Common myeloid progenitor, CD34-positive (primary cell): ENCODE measurements around the gene CBX3.

Experiments
- CTCF ChIA-PET: fragments of 350-600 bp; sonication (Branson Sonifier 250); formaldehyde crosslinking; loops from one replicate; lab custom pipeline; 2021; ENCODE audit warnings: antibody characterized with exemption; lab: Charles Lee
- POLR2A ChIA-PET: fragments of 350-600 bp; sonication (Branson Sonifier 250); formaldehyde crosslinking; loops from one replicate; lab custom pipeline; 2021; ENCODE audit warnings: antibody characterized with exemption; lab: Charles Lee
- DNase-seq, 3 donors: peaks; one replicate each; pipeline versions ENCODE4 v3.0.0 to v3.0.0-alpha.2; 2013
- H3K27ac ChIP-seq, 2 experiments: 1 replicate in 1 of 2; 2 replicates in 1 of 2; pipeline ENCODE4 v1.7.0; 2013; ENCODE audit warnings: inconsistent platforms in 2 of 2, low read length in 2 of 2, mild to moderate bottlenecking in 2 of 2, low read depth in 1 of 2, moderate library complexity in 1 of 2; ENCODE audit not compliant: severe bottlenecking in 2 of 2, insufficient read depth in 1 of 2, poor library complexity in 1 of 2
- H3K27me3 ChIP-seq, 5 experiments: replicated peaks in 2 of 5; 1 replicate in 3 of 5; 2 replicates in 2 of 5; pipeline versions ENCODE4 v1.6.1 to v1.7.0; 2013; ENCODE audit warnings: low read length in 4 of 5, mild to moderate bottlenecking in 2 of 5, moderate library complexity in 2 of 5, inconsistent platforms in 1 of 5; ENCODE audit not compliant: insufficient read depth in 5 of 5, control insufficient read depth in 4 of 5
- H3K36me3 ChIP-seq, 4 experiments: 1 replicate in 2 of 4; 2 replicates in 2 of 4; pipeline versions ENCODE4 v1.6.1 to v1.7.0; 2013; ENCODE audit warnings: low read length in 3 of 4, control low read depth in 1 of 4, mild to moderate bottlenecking in 1 of 4; ENCODE audit not compliant: control insufficient read depth in 4 of 4, insufficient read depth in 4 of 4
- H3K4me1 ChIP-seq, 4 experiments: 1 replicate in 3 of 4; 2 replicates in 1 of 4; pipeline versions ENCODE4 v1.6.1 to v1.7.1; 2013; ENCODE audit warnings: low read length in 3 of 4, mild to moderate bottlenecking in 3 of 4, control low read depth in 1 of 4, inconsistent platforms in 1 of 4, moderate library complexity in 1 of 4; ENCODE audit not compliant: control insufficient read depth in 4 of 4, insufficient read depth in 4 of 4; ENCODE audit errors: control extremely low read depth in 1 of 4
- H3K4me3 ChIP-seq, 7 experiments: 1 replicate in 4 of 7; 2 replicates in 3 of 7; pipeline versions ENCODE4 v1.5.1 to v1.7.0; 2013; ENCODE audit warnings: mild to moderate bottlenecking in 7 of 7, low read length in 6 of 7, moderate library complexity in 6 of 7, inconsistent platforms in 2 of 7, low read depth in 2 of 7, control low read depth in 1 of 7; ENCODE audit not compliant: insufficient read depth in 4 of 7, control insufficient read depth in 1 of 7; ENCODE audit errors: extremely low read depth in 1 of 7
- H3K9me3 ChIP-seq, 5 experiments: 1 replicate in 4 of 5; 2 replicates in 1 of 5; pipeline versions ENCODE4 v1.6.1 to v1.7.1; 2013; ENCODE audit warnings: low read length in 4 of 5, mild to moderate bottlenecking in 2 of 5, inconsistent platforms in 1 of 5, low read depth in 1 of 5, moderate library complexity in 1 of 5; ENCODE audit not compliant: control insufficient read depth in 4 of 5, insufficient read depth in 2 of 5; ENCODE audit errors: control extremely low read depth in 1 of 5
- WGBS: methylation state at CpG from one replicate; pipeline ENCODE4 v1.1.5; 2013; ENCODE audit not compliant: insufficient coverage; 5-methylcytosine and 5-hydroxymethylcytosine counted together

Gene CBX3

DNA sequence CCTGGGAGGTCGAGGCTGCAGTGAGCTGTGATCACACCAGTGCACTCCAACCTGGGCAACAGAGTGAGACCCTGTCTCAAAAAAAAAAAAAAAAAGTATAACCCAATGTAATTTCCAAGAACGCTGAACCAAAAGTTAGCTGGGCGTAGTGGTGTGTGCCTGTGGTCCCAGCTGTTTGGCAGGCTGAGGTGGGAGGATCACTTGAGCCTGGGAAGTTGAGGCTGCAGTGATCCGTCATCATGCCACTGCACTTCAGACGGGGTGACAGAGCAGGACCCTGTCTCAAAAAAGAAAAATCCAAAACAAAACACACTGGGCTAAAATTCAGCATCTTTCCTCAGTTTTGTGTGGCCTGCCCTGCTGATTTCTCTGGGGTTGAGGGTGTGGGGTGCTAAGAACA is 22.1 kb upstream of the CBX3 start:
- ChIA-PET CTCF (interaction anchor here (0.8 to 1.4 kb wide), 4 partner anchors 9 to 21 kb away, joined by 3 to 5 read pairs (median 4); no protein-coding TSS in a partner anchor), POLR2A (interaction anchor here (0.9 kb wide), 1 partner anchor 23 kb away, joined by 3 read pairs; no protein-coding TSS in a partner anchor)
- Histone ChIP-seq H3K27ac (no peak overlapping the region), H3K4me3 (no peak overlapping the region), H3K9me3 (no peaks in the 10 kb centered on the region), H3K4me1 (peaks cover 0 to 1% (median 0%) of the 10 kb centered on the region in 4 experiments), H3K27me3 (no peaks in the 10 kb centered on the region), H3K36me3 (peaks cover 0 to 15% (median 2%) of the 10 kb centered on the region in 4 experiments)
- 92% methylated on average over 4 of the region's 5 CpGs for WGBS
- DNase-seq = no peak

GRCh38 chr7:26179826-26180497 is 21.6 kb upstream of the CBX3 start:
- no peak for DNase-seq
- H3K36me3 ChIP-seq = peaks cover 0 to 17% (median 1%) of the 10 kb centered on the region in 4 experiments
- WGBS = 93% methylated on average over 6 of the region's 8 CpGs
- no peaks in the 10 kb centered on the region for H3K27me3 ChIP-seq
- H3K4me3 ChIP-seq = no peak overlapping the region
- CTCF ChIA-PET = interaction anchor here (0.7 to 1.7 kb wide), 10 partner anchors 9 to 287 kb away, joined by 3 to 11 read pairs (median 4); partner anchors contain the start of gene NFE2L3
- POLR2A ChIA-PET = interaction anchor here (0.9 to 1.3 kb wide), 2 partner anchors 9 to 23 kb away, joined by 3 read pairs; no protein-coding TSS in a partner anchor
- H3K27ac ChIP-seq = peak overlapping the region in 1 of 2 experiments; percentile 65
- no peaks in the 10 kb centered on the region for H3K9me3 ChIP-seq
- H3K4me1 ChIP-seq = peaks cover 0 to 1% (median 0%) of the 10 kb centered on the region in 4 experiments

DNA sequence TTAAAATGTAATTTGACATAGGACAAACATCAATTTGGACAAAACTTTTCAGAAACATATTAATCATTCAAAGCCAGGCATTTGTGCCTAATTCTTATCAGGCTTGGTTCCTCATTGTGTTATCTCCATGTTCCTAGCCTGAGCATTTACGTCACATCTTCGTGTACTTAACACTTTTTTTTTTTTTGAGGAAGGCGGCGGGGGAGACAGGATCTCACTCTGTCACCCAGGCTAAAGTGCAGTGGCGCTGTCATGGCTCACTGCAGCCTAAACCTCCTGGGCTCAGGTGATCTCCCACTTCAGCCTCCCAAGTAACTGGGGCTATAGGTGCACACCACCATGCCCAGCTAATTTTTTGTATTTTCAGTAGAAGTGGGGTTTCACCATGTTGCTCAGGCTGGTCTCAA is 20.8 kb upstream of the CBX3 start:
- H3K4me3 ChIP-seq = no peak overlapping the region
- H3K27ac ChIP-seq = peak overlapping the region in 1 of 2 experiments; percentile 65
- ChIA-PET POLR2A (interaction anchor here (1.3 kb wide), 1 partner anchor 8 kb away, joined by 3 read pairs; no protein-coding TSS in a partner anchor), CTCF (interaction anchor here (0.7 to 1.7 kb wide), 8 partner anchors 11 to 288 kb away, joined by 3 to 11 read pairs (median 4); partner anchors contain the start of gene NFE2L3)
- peaks cover 0 to 22% (median 1%) of the 10 kb centered on the region in 4 experiments for H3K36me3 ChIP-seq
- H3K9me3 ChIP-seq = no peaks in the 10 kb centered on the region
- H3K27me3 ChIP-seq = no peaks in the 10 kb centered on the region
- peaks cover 0 to 1% (median 0%) of the 10 kb centered on the region in 4 experiments for H3K4me1 ChIP-seq
- DNase-seq = peak; percentile 65 to 76 (median 70)
- 68% methylated on average over 5 of the region's 5 CpGs for WGBS

DNA sequence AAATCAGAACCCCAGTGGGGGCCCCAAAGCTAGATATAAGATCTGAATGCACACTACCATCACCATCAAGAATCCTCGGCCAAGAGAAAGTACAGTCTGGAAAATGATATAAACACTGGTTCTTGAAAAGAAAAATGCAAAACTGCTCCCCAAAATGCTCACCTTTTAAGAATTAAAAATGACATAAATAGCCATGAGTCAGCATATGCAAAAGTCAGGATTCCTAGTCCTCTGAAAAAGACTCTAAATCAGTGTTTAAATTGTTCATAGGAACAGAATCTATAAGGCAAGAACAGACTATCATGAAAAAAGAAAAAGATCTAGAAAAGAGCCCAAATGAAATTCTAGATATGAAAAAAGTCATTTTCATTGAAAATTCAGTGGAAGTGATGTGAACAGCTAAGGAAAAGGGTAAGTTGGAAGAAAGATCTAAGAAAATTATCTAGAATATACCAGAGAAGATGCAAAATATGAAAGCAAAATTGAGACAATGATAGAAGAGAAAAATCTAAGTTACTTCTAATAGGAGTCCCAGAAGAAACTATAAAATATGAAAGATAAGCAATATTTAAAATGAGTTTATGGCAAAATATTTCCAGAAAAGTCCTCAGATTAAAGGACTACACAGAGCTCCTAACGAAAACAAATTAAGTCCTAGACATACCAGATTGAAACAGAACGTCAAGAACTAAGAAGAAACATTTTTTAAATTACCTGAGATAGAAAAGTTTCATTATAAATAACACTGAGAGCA is 19.9 kb upstream of the CBX3 start:
- no peaks in the 10 kb centered on the region for H3K9me3 ChIP-seq
- H3K27ac ChIP-seq = peak overlapping the region in 1 of 2 experiments; percentile 19
- ChIA-PET POLR2A (no interaction called here), CTCF (interaction anchor here (0.9 to 2.2 kb wide), 8 partner anchors 9 to 102 kb away, joined by 3 to 11 read pairs (median 4); no protein-coding TSS in a partner anchor)
- H3K4me3 ChIP-seq = no peak overlapping the region
- H3K4me1 ChIP-seq = peaks cover 0 to 3% (median 0%) of the 10 kb centered on the region in 4 experiments
- WGBS = no CpG with 5 or more reads among the region's 3 CpGs
- DNase-seq = no peak
- peaks cover 0 to 22% (median 1%) of the 10 kb centered on the region in 4 experiments for H3K36me3 ChIP-seq
- no peaks in the 10 kb centered on the region for H3K27me3 ChIP-seq

- H3K27me3 ChIP-seq = no peaks in the 10 kb centered on the region
Observed at GRCh38 chr7:26182283-26182682, 19.3 kb upstream of the CBX3 start.

GRCh38 chr7:26182706-26183105 is 18.8 kb upstream of the CBX3 start:
- WGBS = 89% methylated on average over 7 of the region's 8 CpGs
- POLR2A ChIA-PET = interaction anchor here (1.2 kb wide), 1 partner anchor 9 kb away, joined by 3 read pairs; no protein-coding TSS in a partner anchor
- CTCF ChIA-PET = interaction anchor here (0.7 to 2.2 kb wide), 7 partner anchors 9 to 93 kb away, joined by 3 to 9 read pairs (median 3); no protein-coding TSS in a partner anchor
- Histone ChIP-seq H3K27ac (no peak overlapping the region), H3K4me3 (no peak overlapping the region), H3K27me3 (no peaks in the 10 kb centered on the region), H3K36me3 (peaks cover 0 to 24% (median 1%) of the 10 kb centered on the region in 4 experiments), H3K9me3 (no peaks in the 10 kb centered on the region), H3K4me1 (peaks cover 0 to 3% (median 0%) of the 10 kb centered on the region in 4 experiments)
- DNase-seq = no peak

More at GRCh38 chr7:26182283-26182682, 19.3 kb upstream of the CBX3 start:
- no peak overlapping the region for H3K27ac ChIP-seq
- POLR2A ChIA-PET = interaction anchor here (1.2 kb wide), 1 partner anchor 8 kb away, joined by 3 read pairs; no protein-coding TSS in a partner anchor
- H3K4me1 ChIP-seq = peaks cover 0 to 3% (median 0%) of the 10 kb centered on the region in 4 experiments
- WGBS = 98% methylated on average over 5 of the region's 6 CpGs
- no peaks in the 10 kb centered on the region for H3K9me3 ChIP-seq
- H3K36me3 ChIP-seq = peaks cover 0 to 22% (median 1%) of the 10 kb centered on the region in 4 experiments
- DNase-seq = no peak
- H3K4me3 ChIP-seq = no peak overlapping the region
- CTCF ChIA-PET = interaction anchor here (0.9 to 2.2 kb wide), 6 partner anchors 8 to 93 kb away, joined by 3 to 9 read pairs (median 4); no protein-coding TSS in a partner anchor
